GM18873 (cell line): ENCODE results near the gene ETNK1.
"Not testable (repeated sequence)": the region's sequence is repeated elsewhere in the genome, so short reads cannot be mapped to it uniquely, and the experiment has no call there.

Experiments used
- ATAC-seq: cut with Tn5 transposase; IDR thresholded peaks from one replicate; pipeline ENCODE4 v1.9.1; 2021; ENCODE audit warnings: mild to moderate bottlenecking, moderate library complexity, moderate number of reproducible peaks; ENCODE audit not compliant: unreplicated experiment, low FRiP score

ETNK1 gene, protein sequence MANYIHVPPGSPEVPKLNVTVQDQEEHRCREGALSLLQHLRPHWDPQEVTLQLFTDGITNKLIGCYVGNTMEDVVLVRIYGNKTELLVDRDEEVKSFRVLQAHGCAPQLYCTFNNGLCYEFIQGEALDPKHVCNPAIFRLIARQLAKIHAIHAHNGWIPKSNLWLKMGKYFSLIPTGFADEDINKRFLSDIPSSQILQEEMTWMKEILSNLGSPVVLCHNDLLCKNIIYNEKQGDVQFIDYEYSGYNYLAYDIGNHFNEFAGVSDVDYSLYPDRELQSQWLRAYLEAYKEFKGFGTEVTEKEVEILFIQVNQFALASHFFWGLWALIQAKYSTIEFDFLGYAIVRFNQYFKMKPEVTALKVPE

GRCh38 chr12:22624870-22625761, at the start of gene ETNK1:
ETNK1 (plus strand) TSS chr12:22625171; CDS start chr12:22625431, 260 bp downstream.
- peak; percentile 94 for ATAC-seq

GRCh38 chr12:22576065-22576464, 48.9 kb upstream of the ETNK1 start:
- no peak for ATAC-seq

GRCh38 chr12:22576473-22576872, 48.5 kb upstream of the ETNK1 start:
- no peak for ATAC-seq

- ATAC-seq = no peak
These were observed 47.3 kb upstream of the ETNK1 start for GRCh38 chr12:22577667-22578066.

GRCh38 chr12:22578328-22578727, 46.6 kb upstream of the ETNK1 start:
- no peak for ATAC-seq

- no peak for ATAC-seq
These were observed 36.2 kb upstream of the ETNK1 start for GRCh38 chr12:22588817-22589216.

DNA sequence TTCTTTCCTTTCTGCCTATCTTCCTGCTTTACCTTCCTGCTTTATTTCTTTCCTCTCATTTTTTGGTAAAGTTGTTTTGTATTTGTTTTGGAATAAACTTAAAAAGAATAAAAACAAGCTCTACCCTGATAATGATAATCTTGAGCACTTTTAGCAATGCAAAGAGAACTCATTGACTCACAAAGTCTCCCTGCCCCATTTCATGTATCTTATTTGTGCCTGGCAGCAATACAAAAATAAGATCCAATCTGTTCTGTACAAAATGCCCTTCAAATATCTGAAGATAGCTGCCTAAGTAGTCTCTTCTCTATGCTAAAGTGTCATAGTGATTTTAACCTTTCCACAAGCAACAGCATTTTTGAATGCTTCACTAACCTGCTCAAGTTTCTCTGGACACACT, 31.1 kb upstream of the ETNK1 start:
- ATAC-seq = no peak

DNA sequence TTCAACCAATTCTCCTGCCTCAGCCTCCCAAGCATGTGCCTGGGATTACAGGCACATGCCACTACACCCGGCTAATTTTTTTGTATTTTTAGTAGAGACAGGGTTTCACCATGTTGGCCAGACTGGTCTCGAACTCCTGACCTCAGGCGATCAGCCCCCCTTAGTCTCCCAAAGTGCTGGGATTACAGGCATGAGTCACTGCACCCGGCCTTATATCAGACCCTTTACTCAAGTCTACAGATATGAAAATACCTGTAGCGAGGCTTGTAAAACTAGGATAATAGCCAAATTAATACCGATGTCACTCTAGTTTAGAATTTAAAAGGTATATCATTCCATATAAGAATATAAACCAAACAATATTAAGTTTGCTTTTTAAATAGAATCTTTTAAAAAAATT, 27.4 kb upstream of the ETNK1 start:
- not testable (repeated sequence) for ATAC-seq

DNA sequence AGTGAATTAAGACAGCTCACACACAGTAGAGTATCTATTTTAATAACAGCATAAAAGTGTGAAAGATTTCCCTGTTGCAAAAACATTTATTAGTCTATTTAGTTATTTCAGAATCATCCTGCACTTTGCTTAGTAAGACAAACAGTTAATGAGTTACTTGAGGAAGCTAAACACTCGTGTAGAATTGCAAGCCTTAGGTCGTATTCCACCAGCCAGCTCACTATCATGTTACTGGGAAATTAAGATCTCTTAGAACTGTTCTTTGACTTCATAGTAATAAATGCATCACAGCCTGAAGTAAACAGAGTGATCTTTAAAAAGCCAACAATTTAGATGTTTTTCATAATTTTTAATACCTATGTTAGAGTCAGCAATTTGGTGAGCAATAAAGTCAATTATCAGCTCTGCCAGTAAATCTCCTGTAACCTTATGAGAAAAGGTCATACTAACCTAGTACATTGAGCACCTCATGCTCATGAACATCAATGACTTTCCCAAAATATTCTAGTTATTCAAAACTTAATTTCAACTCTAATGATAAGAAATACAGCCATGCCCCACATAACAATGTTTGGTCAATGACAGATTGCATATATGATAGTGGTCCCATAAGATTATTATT, 26.7 kb upstream of the ETNK1 start:
- ATAC-seq = no peak

GRCh38 chr12:22598763-22599161, 26.2 kb upstream of the ETNK1 start:
- no peak for ATAC-seq

DNA sequence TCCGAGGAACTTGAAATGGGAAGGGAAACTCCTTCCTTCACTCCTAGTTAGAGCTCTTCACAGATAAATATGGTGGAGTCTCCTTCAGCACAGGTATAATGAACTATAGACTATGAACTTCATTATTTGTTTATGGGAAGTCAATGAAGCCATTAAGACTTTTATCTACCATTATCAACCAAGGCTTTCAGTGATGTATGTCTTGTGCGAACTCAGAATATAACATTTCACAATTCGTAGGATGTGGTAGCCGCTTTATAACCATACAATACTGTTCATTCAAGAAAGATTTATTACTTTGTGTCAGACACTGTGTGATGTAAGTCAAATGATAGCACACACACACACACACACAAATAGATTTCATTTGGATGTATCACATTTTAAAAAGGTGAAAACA, 24.8 kb upstream of the ETNK1 start:
- ATAC-seq = no peak

DNA sequence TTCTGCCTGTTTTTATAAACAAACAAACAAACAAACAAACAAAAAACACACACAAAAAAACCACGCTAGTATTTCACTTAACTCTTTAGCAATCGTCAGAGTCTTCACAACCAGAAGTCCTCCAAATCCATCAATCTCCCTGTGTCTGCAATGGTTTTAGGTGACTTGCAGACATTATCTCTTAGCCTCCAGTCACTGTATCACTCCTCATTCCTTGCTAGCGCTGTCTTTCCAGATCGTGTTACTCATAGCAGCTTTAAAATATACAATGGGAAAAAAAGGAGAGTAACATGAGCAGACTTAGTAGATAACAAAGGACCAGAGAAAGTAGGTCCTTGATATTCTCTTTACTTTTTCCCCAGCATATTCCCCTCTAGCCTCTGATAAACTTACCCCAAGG, 15.5 kb upstream of the ETNK1 start:
- ATAC-seq = no peak

DNA sequence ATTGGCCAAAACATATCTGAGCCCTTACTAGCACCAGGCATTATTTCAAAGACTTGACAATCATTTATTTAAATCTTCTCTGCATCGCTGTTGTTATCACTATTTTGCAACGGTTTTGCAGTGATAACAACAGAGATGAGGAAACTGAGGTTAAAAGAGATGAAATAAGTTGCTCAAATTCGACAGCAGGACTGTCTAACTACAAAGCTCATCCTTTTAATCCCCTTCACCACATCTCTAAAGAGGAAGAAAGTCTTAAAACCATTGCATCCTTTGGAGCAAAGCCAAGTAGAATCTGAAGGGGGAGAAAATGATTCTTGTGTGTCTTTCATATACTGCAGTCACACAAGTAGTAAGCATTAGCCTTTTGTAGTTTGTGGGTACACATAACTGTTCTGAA, 14.8 kb upstream of the ETNK1 start:
- no peak for ATAC-seq

DNA sequence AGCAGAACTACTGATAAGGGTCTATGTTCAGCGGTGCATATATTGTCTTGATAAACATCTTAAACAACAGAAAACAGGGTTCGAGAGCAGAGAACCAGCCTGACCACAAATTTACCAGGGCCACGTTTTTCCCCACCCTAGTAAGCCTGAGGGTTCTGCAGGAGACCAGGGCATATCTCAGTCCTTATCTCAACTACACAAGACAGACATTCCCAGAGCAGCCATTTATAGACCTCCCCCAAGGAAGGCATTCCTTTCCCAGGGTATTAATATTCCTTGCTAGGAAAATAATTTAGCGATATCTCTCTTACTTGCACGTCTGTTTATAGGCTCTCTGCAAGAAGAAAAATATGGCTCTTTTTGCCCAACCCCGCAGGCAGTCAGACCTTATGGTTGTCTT, 12.1 kb upstream of the ETNK1 start:
- ATAC-seq = not testable (repeated sequence)

DNA sequence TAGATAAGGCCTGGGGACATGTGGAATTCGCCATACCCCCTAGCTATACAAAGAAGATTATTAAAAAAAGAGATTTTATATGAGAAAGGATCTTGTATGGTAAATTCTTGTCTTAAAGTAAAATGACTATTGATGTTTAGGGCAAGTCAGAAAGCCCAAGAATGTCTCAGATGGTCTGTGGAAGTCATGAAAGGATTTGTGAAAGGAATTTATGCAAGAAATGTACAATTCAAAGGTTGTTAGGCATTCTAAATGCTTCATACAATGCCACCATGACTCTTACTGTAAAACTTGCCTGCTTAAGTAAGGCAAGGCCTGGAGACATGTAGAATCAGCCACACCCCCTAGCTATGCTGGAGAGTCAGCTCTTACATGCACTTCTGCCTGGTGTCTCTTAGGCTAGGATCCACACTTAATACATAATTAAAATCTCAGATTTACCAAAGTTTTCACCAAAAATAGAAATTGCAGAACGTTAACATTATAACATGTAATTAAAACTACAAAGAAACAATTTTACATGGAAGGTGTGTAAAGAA, 8.9 kb upstream of the ETNK1 start:
- no peak for ATAC-seq

GRCh38 chr12:22617630-22618029, 7.3 kb upstream of the ETNK1 start:
- no peak for ATAC-seq

GRCh38 chr12:22624548-22624869, 462 bp upstream of the ETNK1 start:
- ATAC-seq = no peak

DNA sequence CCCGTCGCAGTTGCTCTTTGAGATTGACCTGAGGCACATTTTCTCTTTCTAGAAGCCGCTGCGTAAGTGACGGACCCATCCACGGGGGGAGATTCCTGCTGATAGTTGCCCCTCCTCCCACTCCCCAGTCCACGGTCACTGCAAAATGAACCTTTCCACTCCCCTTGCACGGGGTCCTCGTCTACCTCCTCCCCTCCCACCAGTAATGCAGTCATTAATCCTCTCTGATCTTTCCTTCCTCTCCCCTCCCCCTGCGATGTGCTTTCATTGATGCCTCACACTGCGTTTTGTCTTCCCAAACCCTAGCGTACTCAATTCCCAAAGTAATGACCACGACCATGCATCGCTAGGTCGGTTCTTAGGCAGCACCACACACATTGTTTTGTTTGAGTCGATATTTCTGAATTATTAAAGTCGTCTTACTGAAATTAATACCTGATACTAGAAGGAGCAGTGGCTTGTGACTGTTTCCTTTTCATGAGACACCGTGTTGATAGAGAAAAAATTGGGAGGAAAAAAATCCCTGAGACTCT, 857 bp downstream of the ETNK1 start:
- peak; percentile 28 for ATAC-seq

GRCh38 chr12:22626406-22626805, 1.4 kb downstream of the ETNK1 start:
- ATAC-seq = no peak

GRCh38 chr12:22627371-22627770, 2.4 kb downstream of the ETNK1 start:
- ATAC-seq = no peak

DNA sequence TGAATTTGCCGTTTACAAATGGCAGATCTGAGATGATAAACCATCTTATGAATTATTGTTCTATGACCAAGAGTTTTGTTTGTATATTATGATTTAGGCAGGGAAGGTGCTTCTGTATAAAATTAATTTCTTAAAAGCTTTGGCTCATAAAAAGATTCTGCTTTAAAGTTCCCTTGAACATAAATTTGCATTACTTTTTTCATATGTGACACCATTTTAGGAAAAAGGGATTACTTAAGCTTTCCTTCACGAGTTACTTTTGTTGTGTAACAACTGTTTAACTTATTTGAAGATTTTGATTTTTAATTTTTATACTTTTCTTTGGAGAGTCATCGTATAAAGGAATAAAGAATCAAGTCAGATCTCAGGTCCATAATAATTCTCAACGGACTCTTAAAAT, 3.3 kb downstream of the ETNK1 start:
- ATAC-seq = no peak
